HG03139 (cell line): ENCODE measurements around the gene C11orf58.

Experiments
- ATAC-seq: cut with Tn5 transposase; IDR thresholded peaks from one replicate; pipeline ENCODE4 v1.9.1; 2021; ENCODE audit not compliant: unreplicated experiment

C11orf58 gene

GRCh38 chr11:16767957-16768356 is 29.5 kb downstream of the C11orf58 start:
- no peak for ATAC-seq

GRCh38 chr11:16769386-16769785 is 30.9 kb downstream of the C11orf58 start:
- ATAC-seq, result no peak

GRCh38 chr11:16770016-16770415 is 31.6 kb downstream of the C11orf58 start:
- ATAC-seq, result no peak

GRCh38 chr11:16771350-16772140 is 33.1 kb downstream of the C11orf58 start:
- ATAC-seq, result no peak

GRCh38 chr11:16772141-16772512 is 33.7 kb downstream of the C11orf58 start:
- ATAC-seq, result no peak

GRCh38 chr11:16773981-16774935 is 35.8 kb downstream of the C11orf58 start:
- ATAC-seq, result no peak

GRCh38 chr11:16774936-16775613 is 36.6 kb downstream of the C11orf58 start:
- no peak for ATAC-seq

GRCh38 chr11:16775614-16776283 is 37.3 kb downstream of the C11orf58 start:
- ATAC-seq, result no peak

- no peak for ATAC-seq
Measured at GRCh38 chr11:16776711-16777612, 38.5 kb downstream of the C11orf58 start.

GRCh38 chr11:16777613-16777975 is 39.1 kb downstream of the C11orf58 start:
- no peak for ATAC-seq

GRCh38 chr11:16778286-16778685 is 39.8 kb downstream of the C11orf58 start:
- ATAC-seq, result no peak

- no peak for ATAC-seq
Measured at GRCh38 chr11:16778876-16779275, 40.4 kb downstream of the C11orf58 start.

- no peak for ATAC-seq
Measured at GRCh38 chr11:16779436-16779835, 41.0 kb downstream of the C11orf58 start.

- ATAC-seq, result no peak
Measured at GRCh38 chr11:16780146-16780545, 41.7 kb downstream of the C11orf58 start.

- ATAC-seq, result no peak
Measured at GRCh38 chr11:16780698-16781550, 42.5 kb downstream of the C11orf58 start.

- no peak for ATAC-seq
Measured at GRCh38 chr11:16781936-16782919, 43.8 kb downstream of the C11orf58 start.

- no peak for ATAC-seq
Measured at GRCh38 chr11:16783321-16783801, 44.9 kb downstream of the C11orf58 start.

GRCh38 chr11:16784097-16784496 is 45.6 kb downstream of the C11orf58 start:
- ATAC-seq, result no peak
